Measurements from ENCODE around the gene ACSL5.

- TF ChIP-seq CTCF (IDR thresholded peaks at IDR 0.05) (no peak), EZH2 (IDR thresholded peaks at IDR 0.05) (no peak)
Observed at GRCh38 chr10:112393341-112393740, 19.4 kb downstream of the ACSL5 start.

Measured in neural progenitor cell (in vitro differentiated cells).